HAP-1 (cell line): Measurements from ENCODE around the gene GSK3A.

ENCODE experiments used
- DNase-seq, 2 experiments: peaks; one replicate each; pipeline ENCODE4 v3.0.0-alpha.2; 2016 to 2020; ENCODE audit warnings: low spot score in 2 of 2
- H3K27me3 ChIP-seq: fragments of 250-450 bp; sonication (Bioruptor Pico); 2 replicates; pipeline ENCODE4 v1.5.1; 2020; ENCODE audit warnings: low read depth, mild to moderate bottlenecking, moderate library complexity
- H3K36me3 ChIP-seq: fragments of 250-450 bp; sonication (Bioruptor Pico); replicated peaks from 2 replicates; pipeline ENCODE4 v1.5.1; 2020; ENCODE audit warnings: mild to moderate bottlenecking
- H3K4me1 ChIP-seq: fragments of 250-450 bp; sonication (Bioruptor Pico); 2 replicates; pipeline ENCODE4 v1.5.1; 2020; ENCODE audit warnings: mild to moderate bottlenecking
- H3K4me3 ChIP-seq: fragments of 250-450 bp; sonication (Bioruptor Pico); 2 replicates; pipeline ENCODE4 v1.5.1; 2020; ENCODE audit warnings: mild to moderate bottlenecking, moderate library complexity
- H3K9me3 ChIP-seq: fragments of 250-450 bp; sonication (Bioruptor Pico); 2 replicates; pipeline ENCODE4 v1.5.1; 2020; ENCODE audit warnings: mild to moderate bottlenecking, moderate library complexity
- in situ Hi-C: fragments of 300-500 bp; cut with MboI; formaldehyde crosslinking; loops from 3 replicates; pipeline ENCODE4 v1.14.3; 2020; ENCODE audit warnings: low sequenced_read_pairs, inconsistent platforms, mixed read lengths

Gene GSK3A

DNA sequence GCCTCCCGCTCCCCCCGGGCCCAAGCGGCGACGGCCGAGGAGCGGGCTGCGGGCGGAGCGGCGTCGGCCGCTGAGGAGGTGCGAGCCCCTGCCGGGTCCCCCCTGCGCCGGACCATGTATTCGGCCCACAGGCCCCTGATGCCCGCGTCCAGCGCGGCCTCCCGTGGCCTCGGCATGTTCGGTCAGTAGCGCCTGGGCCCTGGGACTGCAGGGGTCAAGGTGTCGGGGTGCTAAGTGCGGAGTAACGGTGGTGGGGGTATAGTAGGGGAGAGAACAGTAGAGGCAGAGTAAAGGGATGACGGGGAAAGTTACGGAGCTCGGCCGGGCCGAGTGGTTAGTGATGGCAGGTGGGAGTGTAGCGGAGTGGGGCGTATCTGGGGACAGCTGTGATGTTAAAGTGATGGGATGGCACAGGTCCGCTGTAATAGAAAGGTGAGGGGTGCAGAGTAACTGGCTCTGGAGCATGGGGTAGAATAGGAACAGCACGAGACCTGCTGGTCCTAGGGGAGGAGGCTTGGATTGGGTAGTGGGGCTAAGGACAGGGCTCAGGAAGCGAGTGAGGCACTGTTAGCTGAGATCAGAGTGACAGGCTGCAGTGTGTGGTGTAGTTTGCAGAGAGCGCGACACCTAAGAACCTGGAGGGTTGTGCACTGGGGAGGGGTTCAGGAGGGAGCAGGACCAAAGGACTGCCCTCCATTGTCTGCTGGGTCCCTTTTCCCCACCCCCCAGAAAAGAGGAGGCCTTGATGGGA is 42.4 kb upstream of the GSK3A start:
- in situ Hi-C loops: no loop called here
- DNase-seq: peak in 1 of 2 experiments; percentile 43
- no peaks in the 10 kb centered on the region for H3K9me3 ChIP-seq
- peak overlapping the region; percentile 56 for H3K4me3 ChIP-seq
- no peaks in the 10 kb centered on the region for H3K27me3 ChIP-seq
- peaks cover 33% of the 10 kb centered on the region for H3K4me1 ChIP-seq
- peaks cover 26% of the 10 kb centered on the region for H3K36me3 ChIP-seq

DNA sequence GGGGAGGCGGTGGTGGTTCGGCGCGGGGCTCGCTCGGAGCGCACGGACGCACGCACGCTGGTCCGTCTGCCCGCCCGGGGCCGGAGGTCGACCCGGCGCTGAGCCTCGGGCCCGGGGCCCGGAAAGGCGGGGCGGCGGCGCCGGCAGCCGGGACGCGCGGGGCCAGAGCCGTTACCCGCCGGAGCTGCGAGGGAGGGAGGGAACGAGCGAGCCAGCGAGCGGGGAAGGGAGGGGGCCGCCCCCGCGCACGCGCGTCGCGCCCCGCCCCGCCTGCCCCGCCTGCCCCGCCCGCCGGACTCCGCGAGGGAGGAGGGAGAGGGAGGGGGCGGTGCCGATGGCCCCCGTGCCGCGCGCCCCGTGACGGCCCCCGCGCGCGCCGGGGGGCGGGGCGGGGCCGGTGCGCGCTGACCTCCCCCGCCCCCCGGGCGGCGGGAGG is 41.7 kb upstream of the GSK3A start:
- H3K4me3 ChIP-seq: no peak overlapping the region
- no peaks in the 10 kb centered on the region for H3K27me3 ChIP-seq
- peaks cover 20% of the 10 kb centered on the region for H3K36me3 ChIP-seq
- DNase-seq: peak; percentile 67 to 88
- no peaks in the 10 kb centered on the region for H3K9me3 ChIP-seq
- in situ Hi-C loops: no loop called here
- peaks cover 35% of the 10 kb centered on the region for H3K4me1 ChIP-seq

DNA sequence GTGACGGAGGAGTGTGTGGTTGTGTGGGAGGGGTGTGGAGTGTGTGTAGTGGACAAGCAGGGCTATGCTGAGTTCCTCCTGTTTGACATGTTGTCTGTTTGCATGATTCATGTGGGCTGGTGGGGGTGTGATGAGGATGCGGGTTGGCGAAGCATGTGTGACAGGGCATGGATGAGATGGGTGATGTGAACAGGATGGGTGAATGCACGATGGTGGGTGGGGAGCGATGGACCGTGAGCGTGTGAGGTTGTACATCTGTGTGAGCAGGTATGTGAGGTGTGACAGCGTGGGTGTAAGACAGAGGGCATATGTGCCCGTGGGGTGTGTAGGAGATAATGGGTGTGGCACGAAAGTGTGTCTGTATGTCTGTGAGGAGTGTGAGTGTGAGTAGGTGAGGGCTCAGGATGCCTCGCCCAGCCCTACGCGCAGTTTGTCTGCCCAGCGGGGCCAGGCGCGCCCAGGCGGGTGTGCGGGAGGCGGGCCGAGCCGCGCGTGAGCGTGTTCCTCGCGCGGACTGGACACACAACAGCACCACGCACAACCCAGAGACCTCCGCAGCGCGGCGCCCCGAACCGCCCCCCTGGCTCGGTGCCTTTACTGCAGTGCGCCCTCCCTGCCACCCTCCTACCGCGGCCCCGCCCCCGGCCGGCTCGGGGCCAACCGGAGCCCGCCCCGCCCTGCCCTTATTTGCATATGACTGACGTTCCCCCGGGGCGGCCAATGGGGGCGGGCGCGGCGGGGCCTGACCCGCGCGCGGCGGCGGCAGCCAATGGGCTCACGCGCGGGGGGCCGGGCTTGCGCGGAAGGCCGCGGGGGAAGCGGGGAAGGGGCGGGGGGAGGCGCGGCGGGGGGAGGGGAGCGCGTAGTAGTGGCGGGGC is 41.0 kb upstream of the GSK3A start:
- H3K36me3 ChIP-seq: peaks cover 16% of the 10 kb centered on the region
- in situ Hi-C loops: no loop called here
- no peaks in the 10 kb centered on the region for H3K27me3 ChIP-seq
- H3K9me3 ChIP-seq: no peaks in the 10 kb centered on the region
- DNase-seq: peak; percentile 84 to 95
- peaks cover 35% of the 10 kb centered on the region for H3K4me1 ChIP-seq
- peak overlapping the region; percentile 30 for H3K4me3 ChIP-seq

DNA sequence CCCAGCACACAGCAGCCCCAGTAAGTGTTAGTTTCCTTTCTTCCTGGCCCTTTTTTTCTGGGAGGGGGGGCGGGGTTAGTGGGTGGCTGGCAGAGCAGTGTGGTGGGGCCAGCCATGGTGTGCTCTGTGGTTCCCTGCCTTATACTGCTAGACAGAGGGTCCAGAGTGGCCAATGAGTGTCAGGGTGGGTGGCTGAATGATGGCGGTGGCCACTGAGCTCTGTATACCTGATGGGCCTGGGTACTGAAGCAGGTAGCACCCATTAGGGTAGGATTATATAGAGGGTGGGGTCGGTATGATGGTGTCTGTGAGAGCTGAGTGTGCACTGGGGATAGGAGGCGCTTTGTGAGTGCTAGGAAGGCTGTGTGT is 40.4 kb upstream of the GSK3A start:
- Histone ChIP-seq H3K4me3 (no peak overlapping the region; the same call in 1 of the 2 replicates), H3K4me1 (peaks cover 35% of the 10 kb centered on the region), H3K27me3 (no peaks in the 10 kb centered on the region), H3K36me3 (peaks cover 11% of the 10 kb centered on the region), H3K9me3 (no peaks in the 10 kb centered on the region)
- no peak for DNase-seq
- in situ Hi-C loops: no loop called here

DNA sequence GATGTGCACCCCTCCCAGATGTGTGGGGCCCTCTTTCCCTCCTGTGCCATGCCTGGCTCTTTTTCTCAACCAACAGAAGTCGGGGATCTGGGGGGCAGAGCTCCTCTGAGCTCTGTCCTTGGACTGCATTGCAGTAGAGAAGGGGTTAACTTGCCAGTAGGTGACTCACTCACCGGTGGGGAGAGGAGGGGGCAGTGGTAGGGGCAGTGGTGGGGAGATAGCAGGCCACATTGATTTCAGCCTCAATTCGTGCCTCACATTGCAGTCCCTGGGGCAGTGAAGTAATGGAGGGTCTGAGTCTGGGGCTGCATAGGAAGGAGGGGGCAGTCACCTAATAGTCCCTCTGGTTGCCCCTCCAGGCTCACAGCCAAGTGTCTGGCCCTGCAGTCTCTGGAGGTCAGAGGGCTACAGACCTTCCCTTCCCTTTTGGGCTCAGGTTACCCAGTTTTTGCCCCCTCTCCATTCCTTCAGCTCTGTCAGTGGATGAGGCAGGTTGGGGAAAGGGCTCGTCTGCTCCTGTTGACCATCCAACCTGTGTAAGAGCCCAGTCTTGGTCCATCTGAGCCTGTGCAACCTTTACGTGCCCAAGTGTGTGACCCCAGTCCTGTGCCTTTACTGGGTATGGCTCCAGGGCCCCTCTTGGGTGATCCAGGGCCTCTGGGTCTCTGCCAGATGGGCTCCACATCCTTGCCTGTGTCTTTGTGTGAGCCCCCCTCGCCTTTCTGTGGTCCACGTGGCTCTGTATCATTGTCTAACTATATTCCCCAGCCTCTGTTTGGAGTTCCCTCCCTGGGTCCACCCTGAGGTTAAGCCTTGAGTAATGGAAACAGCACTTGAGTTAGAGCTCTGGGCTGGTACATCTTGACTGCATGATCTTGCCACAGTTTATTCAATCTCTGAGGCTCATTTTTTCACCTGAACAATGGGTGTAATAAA is 39.7 kb upstream of the GSK3A start:
- peaks cover 4% of the 10 kb centered on the region for H3K36me3 ChIP-seq
- H3K9me3 ChIP-seq: no peaks in the 10 kb centered on the region
- H3K27me3 ChIP-seq: no peaks in the 10 kb centered on the region
- peak overlapping the region; percentile 73 for H3K4me3 ChIP-seq
- in situ Hi-C loops: no loop called here
- peaks cover 35% of the 10 kb centered on the region for H3K4me1 ChIP-seq
- DNase-seq: no peak

DNA sequence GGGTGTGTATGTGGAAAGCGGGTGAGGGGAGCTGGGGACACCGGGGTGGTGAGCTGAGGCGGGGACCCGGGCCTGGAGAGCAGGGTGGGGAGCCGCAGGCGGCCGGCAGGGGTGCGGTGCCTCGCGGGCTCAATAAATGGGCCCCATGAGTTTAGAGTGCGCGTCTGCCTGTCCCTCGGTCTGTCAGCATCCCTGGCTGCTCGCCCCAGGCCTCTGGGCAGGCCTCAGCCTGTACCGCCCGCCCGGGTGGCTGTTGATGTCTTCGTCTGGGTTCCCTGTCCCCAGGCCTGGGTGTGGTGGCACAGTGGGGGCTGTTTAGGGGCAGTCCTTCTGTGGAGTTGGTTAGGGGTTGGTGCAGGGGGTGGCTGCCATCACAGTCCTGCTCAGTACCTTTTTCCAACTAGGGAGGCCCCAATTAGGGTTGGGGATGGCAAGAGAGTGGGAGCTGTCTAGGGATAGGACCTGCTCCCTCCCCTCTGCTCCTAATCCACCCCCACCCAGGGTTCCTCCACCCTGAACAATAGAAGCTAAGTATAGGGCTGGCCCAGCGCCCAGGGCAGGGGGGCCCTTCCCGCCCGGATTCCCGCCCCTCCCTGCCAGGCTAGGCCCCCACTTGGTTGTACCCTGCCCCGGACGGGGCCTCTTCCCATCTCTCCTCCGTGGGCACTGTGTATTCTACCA is 38.9 kb upstream of the GSK3A start:
- no peaks in the 10 kb centered on the region for H3K9me3 ChIP-seq
- peak overlapping the region; percentile 73 for H3K4me3 ChIP-seq
- no peaks in the 10 kb centered on the region for H3K27me3 ChIP-seq
- in situ Hi-C loops: no loop called here
- peak; percentile 36 to 70 for DNase-seq
- H3K36me3 ChIP-seq: no peaks in the 10 kb centered on the region
- peaks cover 35% of the 10 kb centered on the region for H3K4me1 ChIP-seq

DNA sequence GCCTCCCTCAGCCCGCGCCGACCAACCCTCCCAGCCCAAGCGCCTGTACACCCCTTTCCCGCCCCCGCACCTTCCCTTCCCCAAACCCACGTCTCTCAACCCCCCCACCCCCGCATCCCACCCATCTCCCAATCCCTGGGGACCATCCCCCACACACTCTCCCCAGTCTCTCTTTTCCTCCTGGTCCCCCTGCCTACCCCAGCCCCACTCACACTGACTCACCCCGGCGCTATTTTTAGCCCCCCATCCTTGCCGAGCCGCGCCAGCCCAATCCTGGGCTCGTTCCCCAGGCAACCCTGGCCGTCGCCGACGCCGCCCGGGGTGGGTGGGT is 38.4 kb upstream of the GSK3A start:
- H3K9me3 ChIP-seq: no peaks in the 10 kb centered on the region
- in situ Hi-C loops: no loop called here
- DNase-seq: no peak
- H3K4me3 ChIP-seq: peak overlapping the region; percentile 73
- H3K27me3 ChIP-seq: no peaks in the 10 kb centered on the region
- peaks cover 34% of the 10 kb centered on the region for H3K4me1 ChIP-seq
- no peaks in the 10 kb centered on the region for H3K36me3 ChIP-seq

DNA sequence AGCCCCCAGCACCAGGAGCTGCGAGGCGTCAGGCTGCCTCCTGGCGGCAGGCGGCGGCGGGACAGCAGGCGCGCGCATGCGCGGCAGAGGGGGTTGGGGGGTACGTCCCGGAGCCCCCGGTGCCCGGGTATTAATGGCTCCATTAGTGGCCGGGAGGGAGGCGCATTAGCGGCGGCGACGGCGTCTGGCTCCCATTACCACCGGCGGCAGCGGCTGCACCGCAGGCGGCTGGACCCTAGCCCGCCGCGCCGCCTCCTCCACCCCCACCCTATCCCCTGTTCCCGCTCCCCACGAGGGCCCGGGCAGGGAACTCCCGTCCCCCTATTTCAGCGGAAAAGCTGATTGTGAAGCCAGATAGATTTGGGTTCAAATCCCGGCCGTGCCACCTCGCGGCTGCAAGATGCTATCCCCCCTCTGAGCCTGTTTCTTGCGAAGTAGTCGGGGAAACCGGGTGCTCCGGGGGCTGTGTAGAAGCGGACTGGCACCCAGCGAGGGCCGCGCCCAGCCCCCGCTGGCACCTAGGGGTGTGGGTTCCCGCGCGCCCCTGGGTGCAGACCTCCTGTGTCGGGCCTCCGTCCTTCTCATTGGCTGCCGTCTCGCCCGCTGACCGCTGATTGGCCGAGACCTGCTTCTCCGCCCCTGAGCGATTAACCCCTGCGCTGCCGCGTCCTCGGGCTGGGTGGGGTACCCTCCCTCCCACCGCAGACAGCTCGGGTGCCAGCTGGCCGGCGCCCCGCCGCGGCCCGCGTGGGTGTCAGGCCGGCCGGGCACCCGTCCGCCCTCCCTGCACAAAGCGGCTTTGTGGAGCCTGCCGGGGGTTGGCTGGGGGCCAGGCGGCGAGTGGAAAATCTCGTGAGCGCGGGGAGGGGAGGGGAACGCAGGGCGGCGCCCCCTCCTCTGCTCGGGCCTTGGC is 37.8 kb upstream of the GSK3A start:
- in situ Hi-C loops: no loop called here
- no peaks in the 10 kb centered on the region for H3K36me3 ChIP-seq
- no peaks in the 10 kb centered on the region for H3K9me3 ChIP-seq
- no peaks in the 10 kb centered on the region for H3K27me3 ChIP-seq
- peaks cover 28% of the 10 kb centered on the region for H3K4me1 ChIP-seq
- H3K4me3 ChIP-seq: peak overlapping the region; percentile 73
- peak; percentile 88 to 96 for DNase-seq

DNA sequence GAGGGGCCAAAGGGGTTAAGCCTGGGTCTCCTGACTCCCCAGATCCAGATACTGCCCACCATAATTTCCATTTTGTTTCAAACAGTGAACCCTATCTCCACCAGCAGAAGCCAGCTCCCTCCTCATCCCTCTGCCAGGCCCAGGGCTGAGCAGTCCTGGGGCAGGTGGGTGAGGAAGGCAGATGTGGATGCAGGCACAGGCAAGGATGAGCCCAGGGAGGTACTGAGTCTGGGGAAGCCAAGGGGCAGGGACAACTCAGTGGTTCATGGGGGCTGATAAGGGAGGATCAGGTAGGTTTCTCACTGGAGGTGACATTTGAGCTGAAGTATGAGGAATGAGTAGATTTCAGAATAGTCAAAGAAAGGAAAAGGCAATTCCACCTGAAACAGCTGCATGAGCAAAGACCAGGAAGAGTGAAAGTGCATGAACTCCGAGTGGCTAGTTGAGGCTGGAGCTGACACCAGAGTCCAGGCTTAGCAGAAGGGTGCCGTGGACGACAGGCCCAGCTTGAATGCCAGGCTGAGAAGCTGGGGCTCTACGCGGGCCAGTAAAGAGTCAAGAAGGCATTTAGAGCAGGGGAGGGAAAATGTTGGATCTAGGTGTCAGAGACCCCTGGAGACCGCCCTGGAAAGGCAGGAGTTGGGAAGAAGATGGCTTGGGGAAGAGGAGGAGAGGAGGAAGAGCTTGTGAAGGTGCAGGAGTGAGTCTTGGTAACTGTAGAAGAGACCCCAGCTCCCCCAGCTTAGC is 36.9 kb upstream of the GSK3A start:
- in situ Hi-C loops: no loop called here
- Histone ChIP-seq H3K36me3 (0 out of 2 replicates have a peak, but pooled peaks cover 1% of the 10 kb centered on the region), H3K4me3 (peak overlapping the region; percentile 73), H3K4me1 (peaks cover 24% of the 10 kb centered on the region), H3K27me3 (no peaks in the 10 kb centered on the region), H3K9me3 (no peaks in the 10 kb centered on the region)
- DNase-seq: no peak

DNA sequence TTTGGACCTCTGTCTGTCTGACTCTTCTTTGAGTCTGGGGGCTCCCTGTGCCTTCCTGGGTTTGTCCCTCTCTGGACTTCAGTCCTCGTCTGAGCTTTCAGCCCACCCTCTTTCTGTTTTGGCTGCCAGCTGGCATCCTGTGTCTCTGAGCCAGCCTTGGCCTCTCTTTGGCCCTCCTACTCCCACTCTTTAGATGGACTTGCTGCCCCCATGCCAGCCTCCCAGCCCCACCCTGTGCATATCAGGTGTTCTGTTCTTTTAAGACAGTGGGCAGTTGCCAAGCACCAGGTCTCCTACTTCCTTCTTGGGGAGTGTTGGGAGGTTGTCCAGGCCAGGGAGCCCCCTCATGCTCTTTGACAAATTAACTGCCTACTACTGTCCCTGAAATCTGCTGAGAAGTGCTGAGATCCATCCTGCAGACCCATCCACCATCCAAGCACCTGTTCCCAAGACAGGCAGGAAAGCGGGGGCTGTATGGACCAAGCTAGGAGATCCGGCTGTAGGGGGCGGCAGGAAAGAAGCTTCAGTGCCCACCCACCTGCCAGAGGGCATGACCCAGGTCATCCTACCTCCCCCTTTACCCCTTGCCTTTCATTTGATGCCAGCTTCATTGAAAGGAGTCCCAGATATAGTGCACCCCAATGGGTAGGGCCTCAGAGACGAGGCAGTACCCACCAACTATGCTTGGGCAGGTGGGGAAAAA is 36.2 kb upstream of the GSK3A start:
- in situ Hi-C loops: no loop called here

DNA sequence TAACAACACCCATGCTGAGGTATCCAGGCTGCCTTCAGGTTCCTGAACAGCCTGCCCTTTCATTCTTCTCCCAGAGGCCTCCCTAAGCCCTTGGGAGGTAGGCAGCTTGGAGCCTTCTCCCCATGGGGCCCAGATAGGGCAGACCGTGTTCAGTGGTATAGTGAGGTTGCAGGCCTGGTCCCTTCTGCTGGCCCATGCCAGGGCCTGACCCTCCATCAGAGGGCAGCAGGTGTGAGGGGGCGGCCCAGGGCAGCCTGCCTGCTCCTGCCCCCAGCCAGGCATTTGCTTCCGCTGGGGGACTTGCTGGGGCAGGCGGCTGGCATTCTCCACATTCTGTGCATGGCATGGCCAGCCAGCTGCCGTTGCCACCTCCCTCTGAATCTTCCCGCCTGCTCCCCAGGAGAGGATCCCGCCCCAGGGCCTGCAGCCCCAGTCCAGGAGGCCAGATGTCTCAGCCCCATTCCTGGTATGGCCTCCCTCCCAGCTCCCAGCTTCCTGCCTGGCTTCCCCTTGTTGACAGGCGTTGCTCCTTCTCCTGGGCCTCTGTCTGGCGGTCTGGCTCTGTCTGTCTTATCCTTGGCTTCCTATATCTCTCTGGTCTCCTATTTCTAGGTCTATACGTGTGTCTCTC is 35.5 kb upstream of the GSK3A start:
- DNase-seq: no peak
- Histone ChIP-seq H3K27me3 (no peaks in the 10 kb centered on the region), H3K9me3 (no peaks in the 10 kb centered on the region), H3K36me3 (0 out of 2 replicates have a peak, but pooled peaks cover 4% of the 10 kb centered on the region), H3K4me3 (no peak overlapping the region), H3K4me1 (peaks cover 18% of the 10 kb centered on the region)
- in situ Hi-C loops: no loop called here

More for the DNA sequence above, 36.2 kb upstream of the GSK3A start:
- Histone ChIP-seq H3K9me3 (no peaks in the 10 kb centered on the region), H3K4me1 (peaks cover 24% of the 10 kb centered on the region), H3K36me3 (0 out of 2 replicates have a peak, but pooled peaks cover 4% of the 10 kb centered on the region), H3K4me3 (no peak overlapping the region), H3K27me3 (no peaks in the 10 kb centered on the region)
- no peak for DNase-seq
